Stimulated activated CD8-positive, alpha-beta memory T cell treated with anti-CD3 and anti-CD28 coated beads, Interleukin-15, amount 100 ng/mL, for 24 hours (primary cell): Measurements from ENCODE around the gene C2.
"Not testable (repeated sequence)": the region's sequence is repeated elsewhere in the genome, so short reads cannot be mapped to it uniquely, and the experiment has no call there.

Experiments
- DNase-seq: peaks from one replicate; pipeline ENCODE4 v3.0.0-alpha.2; 2020; ENCODE audit warnings: low read depth

The C2 gene

GRCh38 chr6:31978831-31979230 is 51.3 kb downstream of the C2 start:
- DNase-seq: no peak

- DNase-seq: no peak
These were observed 51.9 kb downstream of the C2 start for GRCh38 chr6:31979238-31979898.

GRCh38 chr6:31980195-31980876 is 52.8 kb downstream of the C2 start:
- not testable (repeated sequence) for DNase-seq

- DNase-seq: not testable (repeated sequence)
These were observed 53.5 kb downstream of the C2 start for GRCh38 chr6:31980998-31981397.

GRCh38 chr6:31981744-31982143 is 54.2 kb downstream of the C2 start, which contains the start of gene C4A:
C4A (plus strand) TSS chr6:31982057; CDS start chr6:31982108, 51 bp downstream.
- not testable (repeated sequence) for DNase-seq

GRCh38 chr6:31989363-31989762 is 61.8 kb downstream of the C2 start:
- not testable (repeated sequence) for DNase-seq

GRCh38 chr6:31994421-31994820 is 66.9 kb downstream of the C2 start:
- DNase-seq: not testable (repeated sequence)
